Adrenal gland (tissue), 5 donors: ENCODE data around the gene ADSS1.

Experiments used
- CTCF ChIP-seq, 6 experiments: fragments of 450-650 bp in 4 of 6; fragments of 200-600 bp in 2 of 6; sonication (generic) in 1 of 6; IDR thresholded peaks; 1 replicate in 5 of 6; 2 replicates in 1 of 6; pipeline versions ENCODE4 v1.5.1 to v1.8.0; 2016 to 2021; ENCODE audit warnings: antibody characterized with exemption in 6 of 6, mild to moderate bottlenecking in 2 of 6, moderate library complexity in 1 of 6
- POLR2A ChIP-seq, 2 donors: fragments of 450-650 bp; IDR thresholded peaks; one replicate each; pipeline ENCODE4 v1.6.1; 2017; ENCODE audit warnings: antibody characterized with exemption in 2 of 2, mild to moderate bottlenecking in 2 of 2, moderate library complexity in 1 of 2
- donor health status: DM: no; HTN: no; CAD: no.

GRCh38 chr14:104675447-104675846, 48.6 kb upstream of the ADSS1 start:
- no peak for TF ChIP-seq CTCF (IDR thresholded peaks at IDR 0.05)
- TF ChIP-seq POLR2A (IDR thresholded peaks at IDR 0.05): no peak
